GM12878 (cell line): ENCODE measurements around the gene GP9. TPM values are rescaled to one million over a fixed set of nuclear protein-coding genes. Genes with fewer than 3 reads are reported as not detected.

Source experiments
- ATAC-seq: fragments of 200-7000 bp; cut with Tn5 transposase; 3 replicates; pipeline ENCODE4 v1.9.1; 2020; ENCODE audit warnings: mild to moderate bottlenecking, moderate library complexity
- BruUV-seq: library from RNA; stranded (reverse); fragments of 400-500 nt; replicated peaks from 2 replicates; lab custom pipeline; 2021; lab: Mats Ljungman, UMichigan
- CTCF ChIA-PET: fragments of 300-600 bp; sonication (Branson Sonifier 250); formaldehyde crosslinking; extraction: SDS; loops from one replicate; lab custom pipeline; 2021; ENCODE audit warnings: inconsistent platforms; lab: Yijun Ruan, JAX
- POLR2A ChIA-PET: fragments of 350-600 bp; formaldehyde crosslinking; extraction: SDS; loops from one replicate; lab custom pipeline; 2021; ENCODE audit warnings: inconsistent platforms; lab: Charles Lee
- RAD21 ChIA-PET: fragments of 300-600 bp; sonication (Branson Sonifier 250); formaldehyde crosslinking; loops from one replicate; lab custom pipeline; 2023; ENCODE audit warnings: antibody characterized with exemption; ENCODE audit not compliant: unreplicated experiment; lab: Charles Lee
- SMC1A ChIA-PET: fragments of 300-600 bp; sonication (Branson Sonifier 250); formaldehyde crosslinking; loops from one replicate; lab custom pipeline; 2023; ENCODE audit not compliant: unreplicated experiment, uncharacterized antibody; lab: Charles Lee
- DNase-seq: peaks from one replicate; pipeline ENCODE4 v3.0.0-alpha.2; 2011; ENCODE audit warnings: low read depth, low spot score
- FAIRE-seq: peaks from 3 replicates; lab custom pipeline; 2011; peaks lifted over from hg19 to GRCh38; lab: Jason Lieb, UNC
- H2AFZ ChIP-seq: 2 replicates; pipeline ENCODE4 v1.6.0; 2011; ENCODE audit warnings: low read depth, low read length, control low read depth; ENCODE audit not compliant: control insufficient read depth
- H3K27ac ChIP-seq: 2 replicates; pipeline ENCODE4 v1.5.1; 2011; ENCODE audit warnings: control low read depth; ENCODE audit not compliant: control insufficient read depth, insufficient read depth
- H3K27me3 ChIP-seq, 2 experiments: replicated peaks in 1 of 2; 2 replicates each; pipeline versions ENCODE4 v1.6.0 to v1.6.1; 2011; ENCODE audit warnings: low read length in 1 of 2; ENCODE audit not compliant: control insufficient read depth in 2 of 2, insufficient read depth in 2 of 2
- H3K36me3 ChIP-seq, 2 experiments: 2 replicates each; pipeline ENCODE4 v1.5.1; 2011; ENCODE audit warnings: low read length in 1 of 2; ENCODE audit not compliant: control insufficient read depth in 2 of 2, insufficient read depth in 2 of 2
- H3K4me1 ChIP-seq: 2 replicates; pipeline ENCODE4 v1.6.1; 2011; ENCODE audit warnings: mild to moderate bottlenecking, low read length, moderate library complexity, mixed read lengths; ENCODE audit not compliant: control insufficient read depth, insufficient read depth
- H3K4me2 ChIP-seq: 2 replicates; pipeline ENCODE4 v1.6.0; 2011; ENCODE audit warnings: control low read depth; ENCODE audit not compliant: control insufficient read depth, insufficient read depth
- H3K4me3 ChIP-seq: fragments of 200-600 bp; sonication (generic); 2 replicates; pipeline ENCODE4 v1.5.1; 2016
- H3K79me2 ChIP-seq: 2 replicates; pipeline ENCODE4 v1.6.0; 2011; ENCODE audit warnings: low read length; ENCODE audit not compliant: control insufficient read depth, insufficient read depth
- H3K9ac ChIP-seq: 2 replicates; pipeline ENCODE4 v1.8.0; 2011; ENCODE audit warnings: low read length, control low read depth, mixed read lengths; ENCODE audit not compliant: control insufficient read depth, insufficient read depth
- H3K9me3 ChIP-seq: replicated peaks from 3 replicates; pipeline ENCODE4 v1.5.1; 2011; ENCODE audit warnings: mild to moderate bottlenecking, low read length; ENCODE audit not compliant: control insufficient read depth, insufficient read depth
- H4K20me1 ChIP-seq: 2 replicates; pipeline ENCODE4 v1.6.0; 2011; ENCODE audit not compliant: control insufficient read depth, insufficient read depth
- BCL11A ChIP-seq: IDR thresholded peaks from 2 replicates; pipeline ENCODE4 v1.6.1; 2011; ENCODE audit warnings: low read depth, low read length
- CBX3 ChIP-seq: fragments of 200-600 bp; sonication (generic); IDR thresholded peaks from 2 replicates; pipeline ENCODE4 v1.6.1; 2016; ENCODE audit warnings: low read depth, borderline replicate concordance
- FOS ChIP-seq: IDR thresholded peaks from 3 replicates; pipeline ENCODE4 v1.6.1; 2011; ENCODE audit warnings: borderline replicate concordance; ENCODE audit not compliant: insufficient read length; ENCODE audit errors: extremely low read depth
- HDAC2 ChIP-seq: fragments of 200-600 bp; sonication (generic); IDR thresholded peaks from 2 replicates; pipeline ENCODE4 v1.6.1; 2017
- MYB ChIP-seq: fragments of 150-350 bp; IDR thresholded peaks from 2 replicates; pipeline ENCODE4 v1.6.1; 2014; ENCODE audit warnings: mild to moderate bottlenecking, low read depth, low read length, borderline replicate concordance
- NBN ChIP-seq: fragments of 450-650 bp; IDR thresholded peaks from 2 replicates; pipeline ENCODE4 v1.6.1; 2016
- POLR2AphosphoS5 ChIP-seq: IDR thresholded peaks from 2 replicates; pipeline ENCODE4 v1.6.1; 2011; ENCODE audit warnings: mild to moderate bottlenecking, low read length, inconsistent platforms
- RELA ChIP-seq: fragments of 450-650 bp; IDR thresholded peaks from 2 replicates; pipeline ENCODE4 v1.8.0; 2014; ENCODE audit warnings: borderline replicate concordance; ENCODE audit not compliant: partially characterized antibody
- SIN3A ChIP-seq: IDR thresholded peaks from 2 replicates; pipeline ENCODE4 v1.6.1; 2012; ENCODE audit warnings: low read depth, low read length, improper control_type of control experiment
- ZNF274 ChIP-seq: IDR thresholded peaks from one replicate; pipeline ENCODE4 v1.8.0; 2011; ENCODE audit not compliant: insufficient read length, insufficient read depth
- WGBS: methylation state at CpG from one replicate; pipeline ENCODE4 v1.1.6; 2016; ENCODE audit warnings: low lambda C conversion rate; ENCODE audit not compliant: insufficient replicate concordance, insufficient coverage; ENCODE audit errors: missing lambda C conversion rate; 5-methylcytosine and 5-hydroxymethylcytosine counted together
- in situ Hi-C: fragments of 300-500 bp; cut with MboI; formaldehyde crosslinking; loops from 9 replicates; pipeline ENCODE4 v1.14.3; 2018; ENCODE audit warnings: mixed read lengths
- intact Hi-C: fragments of 100-400 bp; cut with micrococcal nuclease; formaldehyde crosslinking; loops from one replicate; pipeline ENCODE4 v1.14.2; 2022; ENCODE audit not compliant: unreplicated experiment
- polyA plus RNA-seq, 11 experiments: library from polyadenylated mRNA; depleted of rRNA in 4 of 11; unstranded in 6 of 11; stranded (reverse) in 5 of 11; fragments of >200 nt; fragmentation: Nextera tagmentation in 4 of 11; fragmentation: Illumina TruSeq in 1 of 11; extraction: Ambion mirVana in 4 of 11; extraction: Trizol in 1 of 11; gene quantifications; 1 replicate in 1 of 11; 2 replicates in 10 of 11; pipeline versions ENCODE4 v1.2.1 to v1.2.3, GENCODE V29; 2011 to 2016; ENCODE audit warnings: inconsistent platforms in 2 of 11, missing spikeins in 2 of 11, low read depth in 1 of 11
- total RNA-seq, 4 experiments: library from RNA; depleted of rRNA in 3 of 4; stranded (reverse); fragments of >200 nt in 3 of 4; fragmentation: Illumina TruSeq in 1 of 4; extraction: Trizol in 1 of 4; gene quantifications; 2 replicates each; pipeline versions ENCODE4 v1.2.1 to v1.2.3, GENCODE V29; 2013 to 2021
- TF ChIP-seq, protein P1 (sequence below): IDR thresholded peaks from 2 replicates; pipeline ENCODE4 v1.6.1; 2012; ENCODE audit warnings: improper control_type of control experiment, low read depth, low read length; ENCODE audit not compliant: insufficient replicate concordance
- TF ChIP-seq, protein P2 (sequence below): fragments of 450-650 bp; formaldehyde crosslinking; IDR thresholded peaks from 2 replicates; pipeline ENCODE4 v1.4.0; 2020; ENCODE audit warnings: mild to moderate bottlenecking, moderate library complexity
- TF ChIP-seq, protein P3 (sequence below): fragments of 450-650 bp; formaldehyde crosslinking; IDR thresholded peaks from 2 replicates; pipeline ENCODE4 v1.5.0; 2022; ENCODE audit warnings: mild to moderate bottlenecking, missing genetic modification characterization

GP9 gene
- total and polyA plus RNA-seq, 10 of the 15 experiments (the other 5 are each of a cell fraction or from before 2014, with no cell fraction given), result 0.15 TPM; not detected in 9

DNA sequence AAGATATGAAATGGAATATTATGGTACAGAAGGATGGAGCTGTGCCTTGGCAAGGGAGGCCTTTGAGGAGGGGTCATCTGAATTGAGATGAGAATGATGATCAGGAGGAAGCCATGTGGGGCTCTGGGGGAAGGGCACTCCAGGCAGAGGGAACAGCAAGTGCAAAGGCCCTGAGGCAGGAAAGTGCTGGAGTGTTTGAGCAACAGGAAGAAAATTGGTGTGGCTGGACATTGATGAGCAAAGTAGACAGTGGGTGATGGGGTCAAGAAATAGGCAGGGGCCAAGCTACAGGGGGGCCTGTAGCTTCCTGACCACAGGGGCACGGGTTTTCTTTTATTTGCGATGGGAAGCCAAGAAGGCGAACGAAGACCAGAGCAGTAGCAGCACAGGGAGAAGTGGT lies 3.3 kb upstream of the GP9 start:
- 68% methylated on average over 4 of the region's 4 CpGs for WGBS
- ChIA-PET SMC1A (no interaction called here), POLR2A (no interaction called here), RAD21 (interaction anchor here (7.3 kb wide), 1 partner anchor 189 kb away, joined by 88 read pairs; no protein-coding TSS in a partner anchor), CTCF (interaction anchor here (1.6 kb wide), 1 partner anchor 188 kb away, joined by 5 read pairs; no protein-coding TSS in a partner anchor)
- DNase-seq, result no peak
- no peak for FAIRE-seq
- no peak overlapping the region for H2AFZ ChIP-seq
- H3K4me2 ChIP-seq, result no peak overlapping the region
- H3K36me3 ChIP-seq, result no peaks in the 10 kb centered on the region
- H3K27me3 ChIP-seq, result no peaks in the 10 kb centered on the region; a peak in 1 of 4 replicates
- no peak overlapping the region for H3K27ac ChIP-seq
- no peak overlapping the region for H3K9ac ChIP-seq
- BruUV-seq, result no TSS peak
- no peak overlapping the region for H3K4me3 ChIP-seq
- no peaks in the 10 kb centered on the region for H3K79me2 ChIP-seq
- intact Hi-C loops, result no loop called here
- H4K20me1 ChIP-seq, result no peaks in the 10 kb centered on the region
- no peak for ATAC-seq
- in situ Hi-C loops, result loop anchor here (5.0 kb wide), 1 partner anchor 185 kb away; no protein-coding TSS in a partner anchor
- no peaks in the 10 kb centered on the region for H3K9me3 ChIP-seq
- H3K4me1 ChIP-seq, result 0 out of 2 replicates have a peak, but pooled peaks cover 3% of the 10 kb centered on the region
- TF ChIP-seq SIN3A, result no peak
- no peak for TF ChIP-seq FOS
- TF ChIP-seq, protein P1, sequence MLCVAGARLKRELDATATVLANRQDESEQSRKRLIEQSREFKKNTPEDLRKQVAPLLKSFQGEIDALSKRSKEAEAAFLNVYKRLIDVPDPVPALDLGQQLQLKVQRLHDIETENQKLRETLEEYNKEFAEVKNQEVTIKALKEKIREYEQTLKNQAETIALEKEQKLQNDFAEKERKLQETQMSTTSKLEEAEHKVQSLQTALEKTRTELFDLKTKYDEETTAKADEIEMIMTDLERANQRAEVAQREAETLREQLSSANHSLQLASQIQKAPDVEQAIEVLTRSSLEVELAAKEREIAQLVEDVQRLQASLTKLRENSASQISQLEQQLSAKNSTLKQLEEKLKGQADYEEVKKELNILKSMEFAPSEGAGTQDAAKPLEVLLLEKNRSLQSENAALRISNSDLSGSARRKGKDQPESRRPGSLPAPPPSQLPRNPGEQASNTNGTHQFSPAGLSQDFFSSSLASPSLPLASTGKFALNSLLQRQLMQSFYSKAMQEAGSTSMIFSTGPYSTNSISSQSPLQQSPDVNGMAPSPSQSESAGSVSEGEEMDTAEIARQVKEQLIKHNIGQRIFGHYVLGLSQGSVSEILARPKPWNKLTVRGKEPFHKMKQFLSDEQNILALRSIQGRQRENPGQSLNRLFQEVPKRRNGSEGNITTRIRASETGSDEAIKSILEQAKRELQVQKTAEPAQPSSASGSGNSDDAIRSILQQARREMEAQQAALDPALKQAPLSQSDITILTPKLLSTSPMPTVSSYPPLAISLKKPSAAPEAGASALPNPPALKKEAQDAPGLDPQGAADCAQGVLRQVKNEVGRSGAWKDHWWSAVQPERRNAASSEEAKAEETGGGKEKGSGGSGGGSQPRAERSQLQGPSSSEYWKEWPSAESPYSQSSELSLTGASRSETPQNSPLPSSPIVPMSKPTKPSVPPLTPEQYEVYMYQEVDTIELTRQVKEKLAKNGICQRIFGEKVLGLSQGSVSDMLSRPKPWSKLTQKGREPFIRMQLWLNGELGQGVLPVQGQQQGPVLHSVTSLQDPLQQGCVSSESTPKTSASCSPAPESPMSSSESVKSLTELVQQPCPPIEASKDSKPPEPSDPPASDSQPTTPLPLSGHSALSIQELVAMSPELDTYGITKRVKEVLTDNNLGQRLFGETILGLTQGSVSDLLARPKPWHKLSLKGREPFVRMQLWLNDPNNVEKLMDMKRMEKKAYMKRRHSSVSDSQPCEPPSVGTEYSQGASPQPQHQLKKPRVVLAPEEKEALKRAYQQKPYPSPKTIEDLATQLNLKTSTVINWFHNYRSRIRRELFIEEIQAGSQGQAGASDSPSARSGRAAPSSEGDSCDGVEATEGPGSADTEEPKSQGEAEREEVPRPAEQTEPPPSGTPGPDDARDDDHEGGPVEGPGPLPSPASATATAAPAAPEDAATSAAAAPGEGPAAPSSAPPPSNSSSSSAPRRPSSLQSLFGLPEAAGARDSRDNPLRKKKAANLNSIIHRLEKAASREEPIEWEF, result no peak
- TF ChIP-seq BCL11A, result no peak
- no peak for TF ChIP-seq POLR2AphosphoS5
- TF ChIP-seq, protein P2, sequence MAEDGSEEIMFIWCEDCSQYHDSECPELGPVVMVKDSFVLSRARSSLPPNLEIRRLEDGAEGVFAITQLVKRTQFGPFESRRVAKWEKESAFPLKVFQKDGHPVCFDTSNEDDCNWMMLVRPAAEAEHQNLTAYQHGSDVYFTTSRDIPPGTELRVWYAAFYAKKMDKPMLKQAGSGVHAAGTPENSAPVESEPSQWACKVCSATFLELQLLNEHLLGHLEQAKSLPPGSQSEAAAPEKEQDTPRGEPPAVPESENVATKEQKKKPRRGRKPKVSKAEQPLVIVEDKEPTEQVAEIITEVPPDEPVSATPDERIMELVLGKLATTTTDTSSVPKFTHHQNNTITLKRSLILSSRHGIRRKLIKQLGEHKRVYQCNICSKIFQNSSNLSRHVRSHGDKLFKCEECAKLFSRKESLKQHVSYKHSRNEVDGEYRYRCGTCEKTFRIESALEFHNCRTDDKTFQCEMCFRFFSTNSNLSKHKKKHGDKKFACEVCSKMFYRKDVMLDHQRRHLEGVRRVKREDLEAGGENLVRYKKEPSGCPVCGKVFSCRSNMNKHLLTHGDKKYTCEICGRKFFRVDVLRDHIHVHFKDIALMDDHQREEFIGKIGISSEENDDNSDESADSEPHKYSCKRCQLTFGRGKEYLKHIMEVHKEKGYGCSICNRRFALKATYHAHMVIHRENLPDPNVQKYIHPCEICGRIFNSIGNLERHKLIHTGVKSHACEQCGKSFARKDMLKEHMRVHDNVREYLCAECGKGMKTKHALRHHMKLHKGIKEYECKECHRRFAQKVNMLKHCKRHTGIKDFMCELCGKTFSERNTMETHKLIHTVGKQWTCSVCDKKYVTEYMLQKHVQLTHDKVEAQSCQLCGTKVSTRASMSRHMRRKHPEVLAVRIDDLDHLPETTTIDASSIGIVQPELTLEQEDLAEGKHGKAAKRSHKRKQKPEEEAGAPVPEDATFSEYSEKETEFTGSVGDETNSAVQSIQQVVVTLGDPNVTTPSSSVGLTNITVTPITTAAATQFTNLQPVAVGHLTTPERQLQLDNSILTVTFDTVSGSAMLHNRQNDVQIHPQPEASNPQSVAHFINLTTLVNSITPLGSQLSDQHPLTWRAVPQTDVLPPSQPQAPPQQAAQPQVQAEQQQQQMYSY, result no peak
- no peak for TF ChIP-seq NBN
- no peak for TF ChIP-seq HDAC2
- TF ChIP-seq RELA, result no peak
- TF ChIP-seq, protein P3, sequence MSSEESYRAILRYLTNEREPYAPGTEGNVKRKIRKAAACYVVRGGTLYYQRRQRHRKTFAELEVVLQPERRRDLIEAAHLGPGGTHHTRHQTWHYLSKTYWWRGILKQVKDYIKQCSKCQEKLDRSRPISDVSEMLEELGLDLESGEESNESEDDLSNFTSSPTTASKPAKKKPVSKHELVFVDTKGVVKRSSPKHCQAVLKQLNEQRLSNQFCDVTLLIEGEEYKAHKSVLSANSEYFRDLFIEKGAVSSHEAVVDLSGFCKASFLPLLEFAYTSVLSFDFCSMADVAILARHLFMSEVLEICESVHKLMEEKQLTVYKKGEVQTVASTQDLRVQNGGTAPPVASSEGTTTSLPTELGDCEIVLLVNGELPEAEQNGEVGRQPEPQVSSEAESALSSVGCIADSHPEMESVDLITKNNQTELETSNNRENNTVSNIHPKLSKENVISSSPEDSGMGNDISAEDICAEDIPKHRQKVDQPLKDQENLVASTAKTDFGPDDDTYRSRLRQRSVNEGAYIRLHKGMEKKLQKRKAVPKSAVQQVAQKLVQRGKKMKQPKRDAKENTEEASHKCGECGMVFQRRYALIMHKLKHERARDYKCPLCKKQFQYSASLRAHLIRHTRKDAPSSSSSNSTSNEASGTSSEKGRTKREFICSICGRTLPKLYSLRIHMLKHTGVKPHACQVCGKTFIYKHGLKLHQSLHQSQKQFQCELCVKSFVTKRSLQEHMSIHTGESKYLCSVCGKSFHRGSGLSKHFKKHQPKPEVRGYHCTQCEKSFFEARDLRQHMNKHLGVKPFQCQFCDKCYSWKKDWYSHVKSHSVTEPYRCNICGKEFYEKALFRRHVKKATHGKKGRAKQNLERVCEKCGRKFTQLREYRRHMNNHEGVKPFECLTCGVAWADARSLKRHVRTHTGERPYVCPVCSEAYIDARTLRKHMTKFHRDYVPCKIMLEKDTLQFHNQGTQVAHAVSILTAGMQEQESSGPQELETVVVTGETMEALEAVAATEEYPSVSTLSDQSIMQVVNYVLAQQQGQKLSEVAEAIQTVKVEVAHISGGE (CRISPR knock-in tag), result no peak
- no peak for TF ChIP-seq ZNF274
- no peak for TF ChIP-seq MYB
- no peak for TF ChIP-seq CBX3
